Testis (tissue), 3 donors: ENCODE data around the gene ZNF648. TPM values are rescaled to one million over a fixed set of nuclear protein-coding genes. Genes with fewer than 3 reads are reported as not detected.

Experiments
- DNase-seq: peaks from one replicate; pipeline ENCODE4 v3.0.0-alpha.2; 2019
- H3K27ac ChIP-seq, 2 donors: fragments of 200-600 bp; sonication (generic); one replicate each; pipeline ENCODE4 v1.5.1; 2019
- H3K27me3 ChIP-seq: fragments of 200-600 bp; sonication (generic); one replicate; pipeline ENCODE4 v1.5.1; 2019
- H3K36me3 ChIP-seq: fragments of 200-600 bp; sonication (generic); one replicate; pipeline ENCODE4 v1.5.1; 2017; ENCODE audit warnings: low read depth; ENCODE audit errors: missing control alignments
- H3K4me1 ChIP-seq: fragments of 200-600 bp; sonication (generic); one replicate; pipeline ENCODE4 v1.5.1; 2019
- H3K4me3 ChIP-seq, 2 donors: fragments of 200-600 bp; sonication (generic); one replicate each; pipeline ENCODE4 v1.5.1; 2017 to 2019
- H3K9me3 ChIP-seq: fragments of 200-600 bp; sonication (generic); one replicate; pipeline ENCODE4 v1.5.1; 2017
- POLR2A ChIP-seq: fragments of 450-650 bp; IDR thresholded peaks from one replicate; pipeline ENCODE4 v1.6.1; 2017; ENCODE audit warnings: antibody characterized with exemption, mild to moderate bottlenecking, moderate library complexity
- WGBS, 2 donors: methylation state at CpG; one replicate each; pipeline ENCODE4 v1.1.5; 2018; 5-methylcytosine and 5-hydroxymethylcytosine counted together
- intact Hi-C: fragments of 100-400 bp; cut with DNase I; formaldehyde crosslinking; loops from one replicate; pipeline ENCODE4 v1.15.1; 2023; ENCODE audit warnings: low total_unique reads
- polyA plus RNA-seq: library from polyadenylated mRNA; stranded (reverse); fragments of 350-450 nt; fragmentation: Illumina TruSeq; extraction: RNeasy Lipid Tissue Mini Kit (QIAGEN cat#74804); gene quantifications from one replicate; pipeline ENCODE4 v1.2.3, GENCODE V29; 2014; ENCODE audit warnings: low read depth, low replicate concordance; ENCODE audit not compliant: insufficient read depth
- total RNA-seq, 2 donors: library from RNA; depleted of rRNA; stranded (reverse); fragments of >200 nt; gene quantifications; one replicate each; pipeline ENCODE4 v1.2.3, GENCODE V29; 2016
- TF ChIP-seq, protein P1 (sequence below), 3 experiments: fragments of 450-650 bp in 2 of 3; fragments of 200-600 bp in 1 of 3; sonication (generic) in 1 of 3; IDR thresholded peaks; one replicate each; pipeline ENCODE4 v1.5.1; 2016 to 2019; ENCODE audit warnings: antibody characterized with exemption in 3 of 3, mild to moderate bottlenecking in 2 of 3, moderate library complexity in 1 of 3

ZNF648 gene
- total and polyA plus RNA-seq, 3 donors from 2014 or later = 0.91 to 5.0 (median 3.8) TPM

DNA sequence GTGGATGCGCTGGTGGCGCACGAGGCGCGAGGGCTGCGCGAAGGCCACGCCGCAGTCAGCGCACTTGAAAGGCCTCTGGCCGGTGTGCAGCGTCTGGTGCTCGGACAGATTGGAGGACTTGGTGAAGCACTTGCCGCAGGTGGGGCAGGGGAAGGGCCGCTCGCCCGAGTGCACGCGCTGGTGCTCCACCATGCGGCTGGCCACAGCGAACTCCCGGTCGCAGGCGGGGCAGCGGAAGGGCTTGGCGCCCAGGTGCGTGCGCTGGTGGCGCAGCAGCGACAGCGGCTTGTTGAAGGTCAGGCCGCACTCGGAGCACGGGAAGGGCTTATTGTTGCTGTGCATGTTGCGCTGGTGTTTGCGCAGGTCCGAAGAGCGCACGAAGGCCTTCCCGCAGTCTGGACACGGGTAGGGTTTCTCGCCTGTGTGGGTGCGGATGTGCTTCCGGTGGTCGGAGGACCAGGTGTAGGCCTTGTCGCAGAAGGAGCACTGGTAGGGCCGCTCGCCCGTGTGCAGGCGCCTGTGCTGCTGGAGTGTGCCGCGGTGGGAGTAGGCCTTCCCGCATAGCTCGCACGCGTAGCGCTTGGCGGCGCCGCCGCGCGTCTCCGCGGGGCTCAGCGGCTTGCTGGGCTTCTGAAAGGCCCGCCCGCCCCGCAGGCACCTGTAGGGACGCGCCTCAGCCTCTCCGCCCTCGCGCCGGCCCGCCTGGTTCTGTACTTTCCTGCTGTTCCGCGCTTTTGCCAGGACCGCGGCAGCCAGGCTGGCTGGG lies 4.7 kb downstream of the ZNF648 start:
- no peaks in the 10 kb centered on the region for H3K27me3 ChIP-seq
- no peaks in the 10 kb centered on the region for H3K9me3 ChIP-seq
- H3K36me3 ChIP-seq = no peaks in the 10 kb centered on the region
- no peaks in the 10 kb centered on the region for H3K4me1 ChIP-seq
- H3K27ac ChIP-seq = no peak overlapping the region
- DNase-seq = peak; percentile 38
- intact Hi-C loops = no loop called here
- WGBS, 2 donors = 13 to 36% methylated on average over 9 to 78 of the region's 80 CpGs
- peak overlapping the region; percentile 36 to 53 for H3K4me3 ChIP-seq
- TF ChIP-seq POLR2A = no peak
- TF ChIP-seq, protein P1, sequence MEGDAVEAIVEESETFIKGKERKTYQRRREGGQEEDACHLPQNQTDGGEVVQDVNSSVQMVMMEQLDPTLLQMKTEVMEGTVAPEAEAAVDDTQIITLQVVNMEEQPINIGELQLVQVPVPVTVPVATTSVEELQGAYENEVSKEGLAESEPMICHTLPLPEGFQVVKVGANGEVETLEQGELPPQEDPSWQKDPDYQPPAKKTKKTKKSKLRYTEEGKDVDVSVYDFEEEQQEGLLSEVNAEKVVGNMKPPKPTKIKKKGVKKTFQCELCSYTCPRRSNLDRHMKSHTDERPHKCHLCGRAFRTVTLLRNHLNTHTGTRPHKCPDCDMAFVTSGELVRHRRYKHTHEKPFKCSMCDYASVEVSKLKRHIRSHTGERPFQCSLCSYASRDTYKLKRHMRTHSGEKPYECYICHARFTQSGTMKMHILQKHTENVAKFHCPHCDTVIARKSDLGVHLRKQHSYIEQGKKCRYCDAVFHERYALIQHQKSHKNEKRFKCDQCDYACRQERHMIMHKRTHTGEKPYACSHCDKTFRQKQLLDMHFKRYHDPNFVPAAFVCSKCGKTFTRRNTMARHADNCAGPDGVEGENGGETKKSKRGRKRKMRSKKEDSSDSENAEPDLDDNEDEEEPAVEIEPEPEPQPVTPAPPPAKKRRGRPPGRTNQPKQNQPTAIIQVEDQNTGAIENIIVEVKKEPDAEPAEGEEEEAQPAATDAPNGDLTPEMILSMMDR (IDR thresholded peaks at IDR 0.05) = no peak

- intact Hi-C loops = no loop called here
- peak; percentile 52 for DNase-seq
These were observed 6.7 kb downstream of the ZNF648 start for GRCh38 chr1:182054698-182055326.

GRCh38 chr1:182052355-182052754 lies 9.2 kb downstream of the ZNF648 start:
- Histone ChIP-seq H3K9me3 (no peaks in the 10 kb centered on the region), H3K36me3 (no peaks in the 10 kb centered on the region), H3K4me1 (no peaks in the 10 kb centered on the region), H3K27ac (no peak overlapping the region), H3K27me3 (no peaks in the 10 kb centered on the region), H3K4me3 (no peak overlapping the region)
- no peak for TF ChIP-seq POLR2A
- TF ChIP-seq, protein P1 (IDR thresholded peaks at IDR 0.05) = no peak
- 79 to 90% methylated on average over 2 of the region's 2 CpGs for WGBS, 2 donors
- intact Hi-C loops = no loop called here
- no peak for DNase-seq

More at GRCh38 chr1:182054698-182055326, 6.7 kb downstream of the ZNF648 start:
- Histone ChIP-seq H3K27ac (no peak overlapping the region), H3K4me1 (no peaks in the 10 kb centered on the region), H3K4me3 (no peak overlapping the region), H3K9me3 (no peaks in the 10 kb centered on the region), H3K27me3 (no peaks in the 10 kb centered on the region), H3K36me3 (no peaks in the 10 kb centered on the region)
- WGBS, 2 donors = 51 to 64% methylated on average over 4 of the region's 4 CpGs
- no peak for TF ChIP-seq POLR2A
- TF ChIP-seq, protein P1 (IDR thresholded peaks at IDR 0.05) = no peak

DNA sequence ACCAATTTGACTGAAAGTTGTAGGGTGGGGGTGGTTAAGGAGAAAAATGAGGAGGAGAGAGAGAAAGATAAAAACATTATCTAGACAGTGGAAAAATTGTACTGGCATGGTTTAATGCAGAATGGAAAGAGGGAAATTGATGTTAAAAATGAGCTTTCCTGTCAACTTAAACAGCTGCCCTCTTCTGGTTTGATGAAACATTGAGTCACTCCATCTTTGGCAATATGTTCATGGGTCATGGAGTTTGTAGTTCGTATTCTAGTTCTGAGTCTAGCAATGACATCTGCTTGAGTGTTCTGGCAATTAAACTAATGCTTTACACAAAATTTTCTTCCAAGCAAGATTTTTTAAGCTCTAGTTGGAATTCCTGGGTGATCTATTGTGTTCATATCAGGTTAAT lies 9.6 kb downstream of the ZNF648 start:
- H3K27me3 ChIP-seq = no peaks in the 10 kb centered on the region
- intact Hi-C loops = no loop called here
- 71 to 76% methylated on average over 1 of the region's 1 CpG for WGBS, 2 donors
- no peaks in the 10 kb centered on the region for H3K9me3 ChIP-seq
- no peak overlapping the region for H3K4me3 ChIP-seq
- H3K4me1 ChIP-seq = no peaks in the 10 kb centered on the region
- no peak for TF ChIP-seq POLR2A
- TF ChIP-seq, protein P1 (IDR thresholded peaks at IDR 0.05) = no peak
- H3K27ac ChIP-seq = no peak overlapping the region
- DNase-seq = no peak
- H3K36me3 ChIP-seq = no peaks in the 10 kb centered on the region
